ENCODE data around the gene SCD5.

The SCD5 gene

GRCh38 chr4:82623121-82623683 is 175.4 kb downstream of the SCD5 start:
- H4K20me1 ChIP-seq (ENCODE audit: insufficient read depth, low read length), result no peaks in the 10 kb centered on the region
- no peak for DNase-seq
- no peak overlapping the region for H3K27ac ChIP-seq (ENCODE audit: low read length)
- H2AFZ ChIP-seq (ENCODE audit: low read length), result no peak overlapping the region
- H3K4me2 ChIP-seq (ENCODE audit: low read depth, low read length), result no peak overlapping the region
- no peak overlapping the region for H3K9ac ChIP-seq (ENCODE audit: low read length)
- no peaks in the 10 kb centered on the region for H3K9me2 ChIP-seq (replicated peaks; ENCODE audit: insufficient read depth, low read length)
- no peaks in the 10 kb centered on the region for H3K79me2 ChIP-seq (ENCODE audit: low read length)
- no peaks in the 10 kb centered on the region for H3K36me3 ChIP-seq (replicated peaks; ENCODE audit: insufficient read depth, low read length)
- H3K27me3 ChIP-seq (replicated peaks; ENCODE audit: insufficient read depth, low read length), result no peaks in the 10 kb centered on the region
- TF ChIP-seq, protein P1, sequence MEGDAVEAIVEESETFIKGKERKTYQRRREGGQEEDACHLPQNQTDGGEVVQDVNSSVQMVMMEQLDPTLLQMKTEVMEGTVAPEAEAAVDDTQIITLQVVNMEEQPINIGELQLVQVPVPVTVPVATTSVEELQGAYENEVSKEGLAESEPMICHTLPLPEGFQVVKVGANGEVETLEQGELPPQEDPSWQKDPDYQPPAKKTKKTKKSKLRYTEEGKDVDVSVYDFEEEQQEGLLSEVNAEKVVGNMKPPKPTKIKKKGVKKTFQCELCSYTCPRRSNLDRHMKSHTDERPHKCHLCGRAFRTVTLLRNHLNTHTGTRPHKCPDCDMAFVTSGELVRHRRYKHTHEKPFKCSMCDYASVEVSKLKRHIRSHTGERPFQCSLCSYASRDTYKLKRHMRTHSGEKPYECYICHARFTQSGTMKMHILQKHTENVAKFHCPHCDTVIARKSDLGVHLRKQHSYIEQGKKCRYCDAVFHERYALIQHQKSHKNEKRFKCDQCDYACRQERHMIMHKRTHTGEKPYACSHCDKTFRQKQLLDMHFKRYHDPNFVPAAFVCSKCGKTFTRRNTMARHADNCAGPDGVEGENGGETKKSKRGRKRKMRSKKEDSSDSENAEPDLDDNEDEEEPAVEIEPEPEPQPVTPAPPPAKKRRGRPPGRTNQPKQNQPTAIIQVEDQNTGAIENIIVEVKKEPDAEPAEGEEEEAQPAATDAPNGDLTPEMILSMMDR (IDR thresholded peaks at IDR 0.05; ENCODE audit: low read length), result no peak
- TF ChIP-seq EZH2 (optimal IDR thresholded peaks at IDR 0.05; ENCODE audit: low read depth, low read length), result no peak
- TF ChIP-seq EZH2phosphoT487 (IDR thresholded peaks at IDR 0.05; ENCODE audit: low read length), result no peak
- H3K9me3 ChIP-seq (replicated peaks; ENCODE audit: insufficient read depth, low read length), result no peaks in the 10 kb centered on the region
- no peaks in the 10 kb centered on the region for H3K4me1 ChIP-seq (ENCODE audit: low read length)
- H3F3A ChIP-seq (ENCODE audit: insufficient read depth, low read length), result no peaks in the 10 kb centered on the region
- H3K4me3 ChIP-seq (ENCODE audit: low read length), result no peak overlapping the region

GRCh38 chr4:82621251-82621650 is 177.3 kb downstream of the SCD5 start:
- H3K79me2 ChIP-seq (ENCODE audit: low read length), result no peaks in the 10 kb centered on the region
- no peaks in the 10 kb centered on the region for H3K4me1 ChIP-seq (ENCODE audit: low read length)
- no peak for DNase-seq
- no peaks in the 10 kb centered on the region for H3K9me2 ChIP-seq (replicated peaks; ENCODE audit: insufficient read depth, low read length)
- H4K20me1 ChIP-seq (ENCODE audit: insufficient read depth, low read length), result no peaks in the 10 kb centered on the region
- TF ChIP-seq, protein P1 (IDR thresholded peaks at IDR 0.05; ENCODE audit: low read length), result no peak
- no peak for TF ChIP-seq EZH2 (optimal IDR thresholded peaks at IDR 0.05; ENCODE audit: low read depth, low read length)
- TF ChIP-seq EZH2phosphoT487 (IDR thresholded peaks at IDR 0.05; ENCODE audit: low read length), result no peak
- H3K9me3 ChIP-seq (replicated peaks; ENCODE audit: insufficient read depth, low read length), result no peaks in the 10 kb centered on the region
- H2AFZ ChIP-seq (ENCODE audit: low read length), result no peak overlapping the region
- H3K36me3 ChIP-seq (replicated peaks; ENCODE audit: insufficient read depth, low read length), result no peaks in the 10 kb centered on the region
- H3K9ac ChIP-seq (ENCODE audit: low read length), result no peak overlapping the region
- H3F3A ChIP-seq (ENCODE audit: insufficient read depth, low read length), result no peaks in the 10 kb centered on the region
- H3K27ac ChIP-seq (ENCODE audit: low read length), result no peak overlapping the region
- H3K27me3 ChIP-seq (replicated peaks; ENCODE audit: insufficient read depth, low read length), result no peaks in the 10 kb centered on the region
- no peak overlapping the region for H3K4me3 ChIP-seq (ENCODE audit: low read length)
- no peak overlapping the region for H3K4me2 ChIP-seq (ENCODE audit: low read depth, low read length)

- Histone ChIP-seq H3K27ac (ENCODE audit: low read length) (no peak overlapping the region), H3K79me2 (ENCODE audit: low read length) (no peaks in the 10 kb centered on the region), H2AFZ (ENCODE audit: low read length) (no peak overlapping the region; the same call in 1 of the 2 replicates), H4K20me1 (ENCODE audit: insufficient read depth, low read length) (no peaks in the 10 kb centered on the region), H3K9me2 (replicated peaks; ENCODE audit: insufficient read depth, low read length) (no peaks in the 10 kb centered on the region), H3K4me2 (ENCODE audit: low read depth, low read length) (no peak overlapping the region), H3K9ac (ENCODE audit: low read length) (no peak overlapping the region), H3K27me3 (replicated peaks; ENCODE audit: insufficient read depth, low read length) (no peaks in the 10 kb centered on the region), H3K4me3 (ENCODE audit: low read length) (no peak overlapping the region), H3K9me3 (replicated peaks; ENCODE audit: insufficient read depth, low read length) (no peaks in the 10 kb centered on the region), H3K4me1 (ENCODE audit: low read length) (no peaks in the 10 kb centered on the region), H3K36me3 (replicated peaks; ENCODE audit: insufficient read depth, low read length) (no peaks in the 10 kb centered on the region), H3F3A (ENCODE audit: insufficient read depth, low read length) (no peaks in the 10 kb centered on the region)
- no peak for DNase-seq
- TF ChIP-seq, protein P1 (IDR thresholded peaks at IDR 0.05; ENCODE audit: low read length), result no peak
- TF ChIP-seq EZH2phosphoT487 (IDR thresholded peaks at IDR 0.05; ENCODE audit: low read length) (no peak), EZH2 (optimal IDR thresholded peaks at IDR 0.05; ENCODE audit: low read depth, low read length) (no peak)
Measured at GRCh38 chr4:82620126-82620735, 178.4 kb downstream of the SCD5 start.
